ENCODE data around the gene ABR.
"Not testable (repeated sequence)": the region's sequence is repeated elsewhere in the genome, so short reads cannot be mapped to it uniquely, and the experiment has no call there.

Gene ABR

GRCh38 chr17:1000597-1001461, 179.0 kb downstream of the ABR start:
- H3K36me3 ChIP-seq (ENCODE audit: control insufficient read depth, insufficient read depth, low read length) = peaks cover 52% of the 10 kb centered on the region
- no peak overlapping the region for H3K27ac ChIP-seq (ENCODE audit: low read depth, low read length)
- H3K4me3 ChIP-seq (ENCODE audit: low read depth, low read length) = no peak overlapping the region
- H3K9ac ChIP-seq (ENCODE audit: low read depth, low read length) = no peak overlapping the region
- peaks cover 3% of the 10 kb centered on the region; the same call in 1 of the 2 replicates for H3K27me3 ChIP-seq (ENCODE audit: control insufficient read depth, insufficient read depth, low read length)
- H3K9me3 ChIP-seq (ENCODE audit: control insufficient read depth, insufficient read depth, low read length) = no peaks in the 10 kb centered on the region
- H3K4me1 ChIP-seq (ENCODE audit: control insufficient read depth, insufficient read depth, low read length) = no peaks in the 10 kb centered on the region; the same call in 1 of the 2 replicates

GRCh38 chr17:998111-998510, 181.7 kb downstream of the ABR start:
- Histone ChIP-seq H3K27me3 (ENCODE audit: control insufficient read depth, insufficient read depth, low read length) (peaks cover 5% of the 10 kb centered on the region; the same call in 1 of the 2 replicates), H3K4me3 (ENCODE audit: low read depth, low read length) (peak overlapping the region; percentile 99), H3K9me3 (ENCODE audit: control insufficient read depth, insufficient read depth, low read length) (no peaks in the 10 kb centered on the region), H3K36me3 (ENCODE audit: control insufficient read depth, insufficient read depth, low read length) (peaks cover 41% of the 10 kb centered on the region), H3K27ac (ENCODE audit: low read depth, low read length) (no peak overlapping the region), H3K9ac (ENCODE audit: low read depth, low read length) (no peak overlapping the region), H3K4me1 (ENCODE audit: control insufficient read depth, insufficient read depth, low read length) (no peaks in the 10 kb centered on the region)

GRCh38 chr17:996554-997344, 183.0 kb downstream of the ABR start, which contains the start of gene TIMM22:
TSS of gene TIMM22 (plus strand) at chr17:997129. CDS start at chr17:997143, 14 bp downstream.
- H3K27ac ChIP-seq (ENCODE audit: low read depth, low read length) = peak within 1 kb of the TSS; percentile 94
- peaks cover 5% of the 10 kb centered on the region; the same call in 1 of the 2 replicates for H3K27me3 ChIP-seq (ENCODE audit: control insufficient read depth, insufficient read depth, low read length)
- no peaks in the 10 kb centered on the region for H3K9me3 ChIP-seq (ENCODE audit: control insufficient read depth, insufficient read depth, low read length)
- H3K4me3 ChIP-seq (ENCODE audit: low read depth, low read length) = peak within 1 kb of the TSS; percentile 99
- H3K9ac ChIP-seq (ENCODE audit: low read depth, low read length) = peak within 1 kb of the TSS; percentile 88
- H3K36me3 ChIP-seq (ENCODE audit: control insufficient read depth, insufficient read depth, low read length) = peaks cover 27% of the 10 kb centered on the region
- no peaks in the 10 kb centered on the region for H3K4me1 ChIP-seq (ENCODE audit: control insufficient read depth, insufficient read depth, low read length)

GRCh38 chr17:995324-995723, 184.5 kb downstream of the ABR start:
- H3K9ac ChIP-seq (ENCODE audit: low read depth, low read length); H3K4me3 ChIP-seq (ENCODE audit: low read depth, low read length); H3K27me3 ChIP-seq (ENCODE audit: control insufficient read depth, insufficient read depth, low read length); H3K27ac ChIP-seq (ENCODE audit: low read depth, low read length); H3K4me1 ChIP-seq (ENCODE audit: control insufficient read depth, insufficient read depth, low read length); H3K9me3 ChIP-seq (ENCODE audit: control insufficient read depth, insufficient read depth, low read length): not testable (repeated sequence)
- peaks cover 13% of the 10 kb centered on the region for H3K36me3 ChIP-seq (ENCODE audit: control insufficient read depth, insufficient read depth, low read length)

GRCh38 chr17:992933-993332, 186.8 kb downstream of the ABR start:
- H3K4me1 ChIP-seq (ENCODE audit: control insufficient read depth, insufficient read depth, low read length) = no peaks in the 10 kb centered on the region
- no peaks in the 10 kb centered on the region for H3K9me3 ChIP-seq (ENCODE audit: control insufficient read depth, insufficient read depth, low read length)
- no peak overlapping the region for H3K4me3 ChIP-seq (ENCODE audit: low read depth, low read length)
- H3K27me3 ChIP-seq (ENCODE audit: control insufficient read depth, insufficient read depth, low read length) = peaks cover 5% of the 10 kb centered on the region; the same call in 1 of the 2 replicates
- H3K27ac ChIP-seq (ENCODE audit: low read depth, low read length) = no peak overlapping the region
- H3K36me3 ChIP-seq (ENCODE audit: control insufficient read depth, insufficient read depth, low read length) = no peaks in the 10 kb centered on the region
- no peak overlapping the region for H3K9ac ChIP-seq (ENCODE audit: low read depth, low read length)

- Histone ChIP-seq H3K27ac (ENCODE audit: low read depth, low read length) (no peak overlapping the region), H3K4me1 (ENCODE audit: control insufficient read depth, insufficient read depth, low read length) (no peaks in the 10 kb centered on the region), H3K27me3 (ENCODE audit: control insufficient read depth, insufficient read depth, low read length) (no peaks in the 10 kb centered on the region), H3K4me3 (ENCODE audit: low read depth, low read length) (no peak overlapping the region), H3K9me3 (ENCODE audit: control insufficient read depth, insufficient read depth, low read length) (no peaks in the 10 kb centered on the region), H3K9ac (ENCODE audit: low read depth, low read length) (no peak overlapping the region), H3K36me3 (ENCODE audit: control insufficient read depth, insufficient read depth, low read length) (no peaks in the 10 kb centered on the region)
These were observed 191.2 kb downstream of the ABR start for GRCh38 chr17:988561-988960.

GRCh38 chr17:987931-988330, 191.8 kb downstream of the ABR start:
- H3K4me1 ChIP-seq (ENCODE audit: control insufficient read depth, insufficient read depth, low read length) = no peaks in the 10 kb centered on the region
- no peaks in the 10 kb centered on the region for H3K27me3 ChIP-seq (ENCODE audit: control insufficient read depth, insufficient read depth, low read length)
- H3K36me3 ChIP-seq (ENCODE audit: control insufficient read depth, insufficient read depth, low read length) = no peaks in the 10 kb centered on the region
- no peak overlapping the region for H3K4me3 ChIP-seq (ENCODE audit: low read depth, low read length)
- no peak overlapping the region for H3K9ac ChIP-seq (ENCODE audit: low read depth, low read length)
- H3K27ac ChIP-seq (ENCODE audit: low read depth, low read length) = no peak overlapping the region
- H3K9me3 ChIP-seq (ENCODE audit: control insufficient read depth, insufficient read depth, low read length) = no peaks in the 10 kb centered on the region

GRCh38 chr17:986322-986929, 193.4 kb downstream of the ABR start:
- no peak overlapping the region for H3K9ac ChIP-seq (ENCODE audit: low read depth, low read length)
- no peaks in the 10 kb centered on the region for H3K9me3 ChIP-seq (ENCODE audit: control insufficient read depth, insufficient read depth, low read length)
- H3K27me3 ChIP-seq (ENCODE audit: control insufficient read depth, insufficient read depth, low read length) = no peaks in the 10 kb centered on the region
- H3K27ac ChIP-seq (ENCODE audit: low read depth, low read length) = no peak overlapping the region
- H3K36me3 ChIP-seq (ENCODE audit: control insufficient read depth, insufficient read depth, low read length) = no peaks in the 10 kb centered on the region
- H3K4me1 ChIP-seq (ENCODE audit: control insufficient read depth, insufficient read depth, low read length) = 0 out of 2 replicates have a peak, but pooled peaks cover under 1% of the 10 kb centered on the region
- no peak overlapping the region for H3K4me3 ChIP-seq (ENCODE audit: low read depth, low read length)

- H3K9me3 ChIP-seq (ENCODE audit: control insufficient read depth, insufficient read depth, low read length) = no peaks in the 10 kb centered on the region
- H3K9ac ChIP-seq (ENCODE audit: low read depth, low read length) = no peak overlapping the region
- H3K27ac ChIP-seq (ENCODE audit: low read depth, low read length) = no peak overlapping the region
- H3K4me1 ChIP-seq (ENCODE audit: control insufficient read depth, insufficient read depth, low read length) = 0 out of 2 replicates have a peak, but pooled peaks cover 3% of the 10 kb centered on the region
- H3K36me3 ChIP-seq (ENCODE audit: control insufficient read depth, insufficient read depth, low read length) = no peaks in the 10 kb centered on the region
- H3K4me3 ChIP-seq (ENCODE audit: low read depth, low read length) = no peak overlapping the region
- no peaks in the 10 kb centered on the region for H3K27me3 ChIP-seq (ENCODE audit: control insufficient read depth, insufficient read depth, low read length)
These were observed 195.9 kb downstream of the ABR start for GRCh38 chr17:983921-984320.

GRCh38 chr17:981292-981658, 198.5 kb downstream of the ABR start:
- Histone ChIP-seq H3K9ac (ENCODE audit: low read depth, low read length) (no peak overlapping the region), H3K4me3 (ENCODE audit: low read depth, low read length) (no peak overlapping the region), H3K27ac (ENCODE audit: low read depth, low read length) (no peak overlapping the region), H3K27me3 (ENCODE audit: control insufficient read depth, insufficient read depth, low read length) (no peaks in the 10 kb centered on the region), H3K4me1 (ENCODE audit: control insufficient read depth, insufficient read depth, low read length) (peaks cover 22% of the 10 kb centered on the region), H3K9me3 (ENCODE audit: control insufficient read depth, insufficient read depth, low read length) (no peaks in the 10 kb centered on the region), H3K36me3 (ENCODE audit: control insufficient read depth, insufficient read depth, low read length) (no peaks in the 10 kb centered on the region)

Data from HUES48 (cell line).